ENCODE results near the gene SGK1.
A peak's percentile ranks its signal among the peaks of the same experiment; 100 is the strongest.

SGK1 gene

DNA sequence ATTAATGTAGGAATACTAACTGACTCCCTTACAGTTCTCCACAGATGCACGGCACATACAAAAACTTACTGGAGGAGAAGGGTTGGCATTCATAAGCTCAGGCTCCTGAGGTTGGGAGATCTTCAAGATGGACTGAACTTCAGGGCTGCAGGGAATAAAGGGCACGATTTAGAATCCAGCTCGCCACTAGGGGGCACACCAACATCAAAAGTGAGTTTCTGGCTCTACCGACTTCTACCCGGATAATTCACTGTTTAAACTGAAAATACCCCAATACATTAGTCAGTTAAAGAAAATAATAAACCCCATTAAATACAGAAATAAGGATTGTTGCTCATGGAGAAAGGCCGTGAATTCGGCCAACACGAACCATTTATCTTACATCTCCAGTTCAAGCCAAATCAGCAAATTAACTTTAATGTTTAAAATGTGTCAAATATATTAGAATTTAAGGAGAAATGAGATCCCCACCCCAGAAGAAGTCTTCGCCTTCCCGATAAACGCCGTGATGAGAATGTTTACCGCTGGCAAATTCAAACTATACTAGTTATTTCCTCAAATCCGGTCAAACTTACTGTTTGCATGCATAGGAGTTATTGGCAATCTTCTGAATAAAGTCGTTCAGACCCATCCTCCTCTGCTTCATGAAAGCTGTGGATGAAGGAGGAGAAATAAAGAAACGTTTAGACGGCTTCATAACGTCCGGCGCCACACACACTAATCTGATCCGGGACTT, 143.8 kb downstream of the SGK1 start:
- DNase-seq (ENCODE audit: low read depth in 2 of 2, low spot score in 1 of 2), result peak; percentile 79 to 80

DNA sequence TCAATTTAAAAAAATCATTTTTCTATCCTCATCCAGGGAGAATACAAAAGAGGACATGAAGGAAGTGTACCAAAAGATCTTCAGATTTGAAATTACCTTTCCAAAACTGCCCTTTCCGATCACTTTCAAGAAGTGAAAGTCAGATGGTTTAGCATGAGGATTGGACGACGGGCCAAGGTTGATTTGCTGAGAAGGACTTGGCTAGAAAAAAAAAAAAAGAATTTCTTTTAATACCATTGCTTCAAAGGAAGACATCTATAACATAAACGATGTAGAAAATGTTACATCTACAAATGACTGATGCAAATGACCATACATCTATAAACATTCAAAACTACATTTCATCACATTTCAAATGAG, 144.6 kb downstream of the SGK1 start:
- no peak for DNase-seq (ENCODE audit: low read depth in 2 of 2, low spot score in 1 of 2)

- no peak for DNase-seq (ENCODE audit: low read depth in 2 of 2, low spot score in 1 of 2)
Observed at GRCh38 chr6:134172706-134173365, 145.1 kb downstream of the SGK1 start.

- no peak for DNase-seq (ENCODE audit: low read depth in 2 of 2, low spot score in 1 of 2)
Observed at GRCh38 chr6:134172020-134172705, 145.7 kb downstream of the SGK1 start.

- no peak for DNase-seq (ENCODE audit: low read depth in 2 of 2, low spot score in 1 of 2)
Observed at GRCh38 chr6:134171517-134171916, 146.4 kb downstream of the SGK1 start.

- DNase-seq (ENCODE audit: low read depth in 2 of 2, low spot score in 1 of 2), result no peak
Observed at GRCh38 chr6:134170844-134171243, 147.1 kb downstream of the SGK1 start.

DNA sequence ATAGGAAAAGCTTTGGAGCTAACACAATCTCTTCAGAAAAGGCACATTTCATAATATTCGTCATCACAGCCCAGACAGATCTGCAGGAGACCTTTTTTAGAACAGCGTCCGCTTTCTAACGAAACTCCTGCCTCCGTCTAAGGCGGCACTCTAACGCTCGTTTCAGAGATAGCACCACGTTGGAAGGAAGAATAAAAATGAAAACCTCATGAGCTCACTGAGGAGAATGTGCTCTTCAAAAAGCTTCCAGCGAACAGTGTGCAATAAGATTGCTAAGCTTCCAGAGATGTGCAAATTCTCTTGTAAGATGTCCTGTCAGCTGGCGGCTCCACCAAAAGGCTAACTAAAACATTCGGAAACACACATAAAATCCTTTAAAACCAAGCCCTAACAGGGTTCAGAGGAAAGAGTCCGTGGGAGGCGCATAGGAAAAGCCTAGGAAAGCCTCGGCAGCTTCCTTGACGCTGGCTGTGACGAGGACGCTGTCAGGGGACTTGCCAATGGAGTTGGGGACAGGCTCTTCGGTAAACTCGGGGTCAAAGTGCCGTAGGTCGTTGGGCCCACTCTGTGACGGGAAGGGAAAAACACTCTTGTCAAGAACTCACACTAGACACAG, 147.9 kb downstream of the SGK1 start:
- no peak for DNase-seq (ENCODE audit: low read depth in 2 of 2, low spot score in 1 of 2)

DNA sequence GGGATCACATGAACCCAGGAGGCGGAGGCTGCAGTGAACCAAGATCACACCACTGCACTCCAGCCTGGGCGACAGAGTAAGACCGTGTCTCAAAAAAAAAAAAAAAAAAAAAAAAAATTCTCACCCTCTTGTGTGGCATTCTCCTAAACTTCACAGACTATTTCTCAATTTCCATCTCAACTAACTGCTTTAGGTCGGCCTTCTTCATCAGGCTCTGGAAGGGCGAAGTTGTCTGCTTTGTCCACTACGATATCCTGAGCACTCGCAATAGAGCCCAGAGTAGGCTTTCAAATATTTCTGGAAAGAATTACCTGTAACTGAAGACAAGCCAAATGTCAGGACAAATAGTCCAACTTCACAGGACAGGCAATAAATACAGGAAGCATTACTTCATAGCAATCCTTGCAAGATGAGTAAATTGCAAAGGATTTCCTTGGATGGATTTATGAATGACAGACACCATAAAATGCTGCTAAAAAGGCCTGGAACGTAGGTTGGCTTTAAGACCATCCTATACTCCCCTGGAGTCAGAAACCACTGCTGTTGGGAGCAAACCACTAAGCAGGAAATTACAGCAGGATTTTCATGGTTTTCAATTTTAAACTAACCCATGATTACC, 149.2 kb downstream of the SGK1 start:
- no peak for DNase-seq (ENCODE audit: low read depth in 2 of 2, low spot score in 1 of 2)

- no peak for DNase-seq (ENCODE audit: low read depth in 2 of 2, low spot score in 1 of 2)
Observed at GRCh38 chr6:134166511-134167261, 151.2 kb downstream of the SGK1 start.

DNA sequence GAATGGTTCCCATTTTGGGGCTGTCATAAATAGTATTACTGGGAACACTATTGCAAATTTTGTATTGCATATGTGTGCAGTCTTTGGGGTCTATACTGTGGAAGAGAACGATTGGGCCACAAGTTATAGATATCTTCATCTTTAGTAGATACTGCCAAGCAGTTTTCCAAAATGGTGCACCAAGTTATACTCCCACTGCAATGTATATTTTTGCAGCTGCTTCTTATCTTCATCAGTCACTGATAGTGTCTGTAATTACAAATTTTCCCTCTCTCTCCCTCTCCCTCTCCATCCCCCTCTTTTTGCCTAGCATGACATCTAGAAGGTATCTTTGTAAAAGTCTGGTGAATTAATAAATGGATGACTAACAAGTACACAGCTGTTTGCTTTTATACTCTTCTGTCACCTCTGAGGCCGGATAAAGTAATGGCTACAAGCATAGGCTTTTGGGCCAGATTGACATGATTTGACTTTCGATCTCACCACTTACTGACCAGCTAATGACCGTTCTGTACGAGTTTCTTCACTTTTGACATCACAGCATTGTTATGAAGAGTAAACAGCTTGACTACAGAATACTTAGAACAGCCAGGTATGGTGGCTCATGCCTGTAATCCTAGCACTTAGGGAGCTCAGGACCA, 152.2 kb downstream of the SGK1 start:
- DNase-seq (ENCODE audit: low read depth in 2 of 2, low spot score in 1 of 2), result no peak

DNA sequence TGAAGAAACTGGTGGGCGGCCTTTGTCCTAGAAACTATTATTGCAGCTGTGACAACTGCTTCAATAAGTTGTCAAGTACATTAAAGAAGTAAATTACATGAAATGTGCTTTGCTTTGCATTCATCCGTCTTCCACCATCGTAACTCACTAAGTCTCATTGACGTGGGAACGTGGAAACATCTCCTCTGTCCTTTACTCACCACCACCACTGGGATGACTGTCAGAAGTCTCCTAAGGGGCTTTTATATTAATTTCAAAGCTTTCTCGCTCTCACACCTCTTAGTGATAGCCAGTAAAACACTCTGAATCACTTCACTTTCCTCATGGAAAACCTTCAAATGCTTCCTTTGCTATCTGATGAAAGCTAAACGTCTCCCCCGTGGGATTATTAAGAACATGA, 153.6 kb downstream of the SGK1 start:
- DNase-seq (ENCODE audit: low read depth in 2 of 2, low spot score in 1 of 2), result no peak

DNA sequence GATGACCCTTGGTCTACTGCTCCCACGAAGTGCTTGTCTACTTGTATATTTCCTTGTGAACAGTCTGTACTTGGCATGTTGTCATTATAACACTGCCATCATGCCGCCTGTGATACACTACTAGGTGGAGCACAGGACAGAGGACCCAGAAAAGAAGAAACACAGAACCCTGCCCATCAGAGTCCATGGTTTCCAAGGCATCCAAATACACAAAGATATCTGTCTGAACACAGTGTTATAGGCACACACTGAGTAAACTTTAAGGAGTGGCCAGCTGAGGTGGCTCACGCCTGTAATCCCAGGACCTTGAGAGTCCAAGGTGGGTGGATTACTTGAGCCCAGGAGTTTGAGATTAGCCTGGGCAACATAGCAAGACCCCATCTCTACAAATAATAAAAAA, 155.0 kb downstream of the SGK1 start:
- DNase-seq (ENCODE audit: low read depth in 2 of 2, low spot score in 1 of 2), result no peak

- no peak for DNase-seq (ENCODE audit: low read depth in 2 of 2, low spot score in 1 of 2)
Observed at GRCh38 chr6:134161041-134161440, 156.9 kb downstream of the SGK1 start.

DNA sequence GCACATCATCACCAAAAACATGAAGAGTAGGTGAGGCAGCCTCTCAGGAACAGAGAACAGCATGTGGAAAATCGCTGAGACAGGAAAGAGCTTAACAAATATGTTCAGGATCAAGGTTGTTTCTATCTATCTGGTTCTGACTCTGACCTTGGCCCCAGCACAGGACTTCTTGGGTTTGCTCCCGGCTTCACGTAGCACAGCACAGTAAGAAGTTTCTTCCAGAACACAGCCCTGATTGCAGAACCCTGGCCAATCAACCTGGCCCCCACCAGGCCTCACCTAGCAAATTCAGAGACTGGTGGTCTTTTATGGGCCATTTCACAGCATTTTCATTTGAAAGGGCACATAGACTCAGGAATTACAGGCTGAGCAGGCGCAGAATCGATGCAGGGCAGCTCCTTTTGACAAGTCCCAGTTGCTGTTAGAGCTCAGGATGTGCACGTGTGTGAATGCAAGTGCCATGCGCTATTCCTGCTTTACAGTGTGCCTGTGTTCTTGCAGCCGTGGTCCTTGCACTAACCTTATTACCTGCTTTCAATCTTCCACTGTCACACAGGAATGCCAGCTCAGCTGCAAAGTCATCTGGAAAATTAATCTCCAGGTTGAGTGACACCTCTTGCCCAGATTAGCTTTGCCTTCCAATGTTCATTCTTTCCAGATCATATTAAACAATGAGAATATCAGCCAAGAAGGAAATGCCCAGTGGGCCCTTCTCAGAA, 165.0 kb downstream of the SGK1 start:
- DNase-seq (ENCODE audit: low read depth in 2 of 2, low spot score in 1 of 2), result no peak

- DNase-seq (ENCODE audit: low read depth in 2 of 2, low spot score in 1 of 2), result no peak
Observed at GRCh38 chr6:134148566-134148965, 169.3 kb downstream of the SGK1 start.

- no peak for DNase-seq (ENCODE audit: low read depth in 2 of 2, low spot score in 1 of 2)
Observed at GRCh38 chr6:134147034-134147533, 170.8 kb downstream of the SGK1 start.

- no peak for DNase-seq (ENCODE audit: low read depth in 2 of 2, low spot score in 1 of 2)
Observed at GRCh38 chr6:134146268-134147033, 171.5 kb downstream of the SGK1 start.

DNA sequence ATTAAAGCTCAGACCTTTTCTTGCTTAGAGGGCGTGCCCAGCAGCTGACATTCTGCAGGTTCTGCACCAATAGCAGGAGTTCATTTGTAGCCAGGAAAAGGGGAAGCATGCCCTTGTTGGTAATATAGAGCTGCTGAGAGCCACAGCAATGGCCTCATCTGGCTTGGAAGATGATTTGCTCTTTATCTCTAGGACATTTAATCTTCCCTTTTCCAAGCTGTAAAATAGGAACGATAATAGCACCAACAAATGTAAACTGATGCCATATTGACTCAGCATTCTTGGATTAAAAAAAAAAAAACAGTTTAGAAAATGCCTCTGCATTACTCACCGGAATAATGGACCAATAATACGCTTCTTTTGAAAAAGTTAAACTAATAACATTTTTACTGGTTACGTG, 172.1 kb downstream of the SGK1 start:
- DNase-seq (ENCODE audit: low read depth in 2 of 2, low spot score in 1 of 2), result no peak

All from stimulated activated CD8-positive, alpha-beta memory T cell treated with anti-CD3 and anti-CD28 coated beads, Interleukin-4, amount 100 ng/mL, for 1 hour (primary cell).